SK-N-SH (cell line): ENCODE measurements around the gene IFT27.

Experiments used
- CHD2 ChIP-seq: fragments of 150-350 bp; IDR thresholded peaks from 2 replicates; pipeline ENCODE4 v1.6.1; 2018; ENCODE audit warnings: low read length; ENCODE audit not compliant: partially characterized antibody
- EP300 ChIP-seq, 2 experiments: IDR thresholded peaks; 2 replicates each; pipeline versions ENCODE4 v1.4.0 to v1.6.1; 2012; ENCODE audit warnings: borderline replicate concordance in 1 of 2, low read depth in 1 of 2, low read length in 1 of 2
- POLR2AphosphoS5 ChIP-seq: IDR thresholded peaks from 2 replicates; pipeline ENCODE4 v1.6.1; 2012; ENCODE audit warnings: low read depth, low read length
- RFX5 ChIP-seq: IDR thresholded peaks from 2 replicates; pipeline ENCODE4 v1.6.1; 2012; ENCODE audit warnings: mild to moderate bottlenecking, improper control_type of control experiment, low read length
- RXRA ChIP-seq: IDR thresholded peaks from 2 replicates; pipeline ENCODE4 v1.4.0; 2012; ENCODE audit warnings: low read depth, mild to moderate bottlenecking, borderline replicate concordance
- SMC3 ChIP-seq: IDR thresholded peaks from 2 replicates; pipeline ENCODE4 v1.6.1; 2012; ENCODE audit warnings: low read depth, low read length, improper control_type of control experiment
- TAF1 ChIP-seq: IDR thresholded peaks from 2 replicates; pipeline ENCODE4 v1.6.1; 2012; ENCODE audit warnings: low read depth, mild to moderate bottlenecking, low read length, moderate library complexity, borderline replicate concordance
- YY1 ChIP-seq: IDR thresholded peaks from 2 replicates; pipeline ENCODE4 v1.4.0; 2012; ENCODE audit warnings: low read depth, mild to moderate bottlenecking
- TF ChIP-seq, protein P1 (sequence below): IDR thresholded peaks from 2 replicates; pipeline ENCODE4 v1.4.0; 2012; ENCODE audit warnings: low read depth, borderline replicate concordance
- TF ChIP-seq, protein P2 (sequence below): fragments of 200-600 bp; sonication (generic); IDR thresholded peaks from 2 replicates; pipeline ENCODE4 v1.6.1; 2017; ENCODE audit warnings: antibody characterized with exemption, mild to moderate bottlenecking, moderate library complexity
- TF ChIP-seq, protein P3 (sequence below): fragments of 150-350 bp; IDR thresholded peaks from 2 replicates; pipeline ENCODE4 v1.6.1; 2017; ENCODE audit warnings: antibody characterized with exemption, low read length, low read depth, borderline replicate concordance
- TF ChIP-seq, protein P4 (sequence below): IDR thresholded peaks from 2 replicates; pipeline ENCODE4 v1.6.1; 2012; ENCODE audit warnings: mild to moderate bottlenecking, low read depth, low read length, moderate library complexity

DNA sequence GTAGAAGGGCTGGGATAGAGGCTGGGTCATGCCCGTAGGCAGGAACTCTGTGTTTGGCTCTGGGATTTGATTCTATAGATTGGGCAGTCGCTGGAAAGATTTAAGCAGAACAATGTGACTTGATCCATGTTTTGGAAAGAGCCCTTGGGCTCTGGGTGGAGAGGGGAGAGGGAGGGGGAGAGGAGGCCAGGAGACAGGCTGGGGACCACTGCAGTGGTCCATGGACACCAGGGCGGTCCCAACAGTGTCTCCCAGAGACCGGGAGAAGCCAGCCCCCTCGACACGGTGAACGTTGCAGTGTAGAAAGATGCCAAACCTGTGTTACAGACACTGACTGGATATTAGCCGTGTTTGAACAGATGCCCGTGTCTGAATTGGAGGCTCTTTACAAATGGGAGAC lies 21.5 kb upstream of the IFT27 start:
- TF ChIP-seq, protein P1, sequence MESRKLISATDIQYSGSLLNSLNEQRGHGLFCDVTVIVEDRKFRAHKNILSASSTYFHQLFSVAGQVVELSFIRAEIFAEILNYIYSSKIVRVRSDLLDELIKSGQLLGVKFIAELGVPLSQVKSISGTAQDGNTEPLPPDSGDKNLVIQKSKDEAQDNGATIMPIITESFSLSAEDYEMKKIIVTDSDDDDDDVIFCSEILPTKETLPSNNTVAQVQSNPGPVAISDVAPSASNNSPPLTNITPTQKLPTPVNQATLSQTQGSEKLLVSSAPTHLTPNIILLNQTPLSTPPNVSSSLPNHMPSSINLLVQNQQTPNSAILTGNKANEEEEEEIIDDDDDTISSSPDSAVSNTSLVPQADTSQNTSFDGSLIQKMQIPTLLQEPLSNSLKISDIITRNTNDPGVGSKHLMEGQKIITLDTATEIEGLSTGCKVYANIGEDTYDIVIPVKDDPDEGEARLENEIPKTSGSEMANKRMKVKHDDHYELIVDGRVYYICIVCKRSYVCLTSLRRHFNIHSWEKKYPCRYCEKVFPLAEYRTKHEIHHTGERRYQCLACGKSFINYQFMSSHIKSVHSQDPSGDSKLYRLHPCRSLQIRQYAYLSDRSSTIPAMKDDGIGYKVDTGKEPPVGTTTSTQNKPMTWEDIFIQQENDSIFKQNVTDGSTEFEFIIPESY, result no peak
- TF ChIP-seq, protein P2, sequence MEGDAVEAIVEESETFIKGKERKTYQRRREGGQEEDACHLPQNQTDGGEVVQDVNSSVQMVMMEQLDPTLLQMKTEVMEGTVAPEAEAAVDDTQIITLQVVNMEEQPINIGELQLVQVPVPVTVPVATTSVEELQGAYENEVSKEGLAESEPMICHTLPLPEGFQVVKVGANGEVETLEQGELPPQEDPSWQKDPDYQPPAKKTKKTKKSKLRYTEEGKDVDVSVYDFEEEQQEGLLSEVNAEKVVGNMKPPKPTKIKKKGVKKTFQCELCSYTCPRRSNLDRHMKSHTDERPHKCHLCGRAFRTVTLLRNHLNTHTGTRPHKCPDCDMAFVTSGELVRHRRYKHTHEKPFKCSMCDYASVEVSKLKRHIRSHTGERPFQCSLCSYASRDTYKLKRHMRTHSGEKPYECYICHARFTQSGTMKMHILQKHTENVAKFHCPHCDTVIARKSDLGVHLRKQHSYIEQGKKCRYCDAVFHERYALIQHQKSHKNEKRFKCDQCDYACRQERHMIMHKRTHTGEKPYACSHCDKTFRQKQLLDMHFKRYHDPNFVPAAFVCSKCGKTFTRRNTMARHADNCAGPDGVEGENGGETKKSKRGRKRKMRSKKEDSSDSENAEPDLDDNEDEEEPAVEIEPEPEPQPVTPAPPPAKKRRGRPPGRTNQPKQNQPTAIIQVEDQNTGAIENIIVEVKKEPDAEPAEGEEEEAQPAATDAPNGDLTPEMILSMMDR, result no peak
- TF ChIP-seq RFX5 (no peak), YY1 (no peak), POLR2AphosphoS5 (no peak), SMC3 (no peak), CHD2 (no peak), EP300 (IDR thresholded peaks at IDR 0.05; ENCODE audit: borderline replicate concordance in 1 of 2, low read depth in 1 of 2, low read length in 1 of 2) (no peak), RXRA (no peak), TAF1 (no peak)
- TF ChIP-seq, protein P3, sequence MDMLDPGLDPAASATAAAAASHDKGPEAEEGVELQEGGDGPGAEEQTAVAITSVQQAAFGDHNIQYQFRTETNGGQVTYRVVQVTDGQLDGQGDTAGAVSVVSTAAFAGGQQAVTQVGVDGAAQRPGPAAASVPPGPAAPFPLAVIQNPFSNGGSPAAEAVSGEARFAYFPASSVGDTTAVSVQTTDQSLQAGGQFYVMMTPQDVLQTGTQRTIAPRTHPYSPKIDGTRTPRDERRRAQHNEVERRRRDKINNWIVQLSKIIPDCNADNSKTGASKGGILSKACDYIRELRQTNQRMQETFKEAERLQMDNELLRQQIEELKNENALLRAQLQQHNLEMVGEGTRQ, result no peak
- TF ChIP-seq, protein P4, sequence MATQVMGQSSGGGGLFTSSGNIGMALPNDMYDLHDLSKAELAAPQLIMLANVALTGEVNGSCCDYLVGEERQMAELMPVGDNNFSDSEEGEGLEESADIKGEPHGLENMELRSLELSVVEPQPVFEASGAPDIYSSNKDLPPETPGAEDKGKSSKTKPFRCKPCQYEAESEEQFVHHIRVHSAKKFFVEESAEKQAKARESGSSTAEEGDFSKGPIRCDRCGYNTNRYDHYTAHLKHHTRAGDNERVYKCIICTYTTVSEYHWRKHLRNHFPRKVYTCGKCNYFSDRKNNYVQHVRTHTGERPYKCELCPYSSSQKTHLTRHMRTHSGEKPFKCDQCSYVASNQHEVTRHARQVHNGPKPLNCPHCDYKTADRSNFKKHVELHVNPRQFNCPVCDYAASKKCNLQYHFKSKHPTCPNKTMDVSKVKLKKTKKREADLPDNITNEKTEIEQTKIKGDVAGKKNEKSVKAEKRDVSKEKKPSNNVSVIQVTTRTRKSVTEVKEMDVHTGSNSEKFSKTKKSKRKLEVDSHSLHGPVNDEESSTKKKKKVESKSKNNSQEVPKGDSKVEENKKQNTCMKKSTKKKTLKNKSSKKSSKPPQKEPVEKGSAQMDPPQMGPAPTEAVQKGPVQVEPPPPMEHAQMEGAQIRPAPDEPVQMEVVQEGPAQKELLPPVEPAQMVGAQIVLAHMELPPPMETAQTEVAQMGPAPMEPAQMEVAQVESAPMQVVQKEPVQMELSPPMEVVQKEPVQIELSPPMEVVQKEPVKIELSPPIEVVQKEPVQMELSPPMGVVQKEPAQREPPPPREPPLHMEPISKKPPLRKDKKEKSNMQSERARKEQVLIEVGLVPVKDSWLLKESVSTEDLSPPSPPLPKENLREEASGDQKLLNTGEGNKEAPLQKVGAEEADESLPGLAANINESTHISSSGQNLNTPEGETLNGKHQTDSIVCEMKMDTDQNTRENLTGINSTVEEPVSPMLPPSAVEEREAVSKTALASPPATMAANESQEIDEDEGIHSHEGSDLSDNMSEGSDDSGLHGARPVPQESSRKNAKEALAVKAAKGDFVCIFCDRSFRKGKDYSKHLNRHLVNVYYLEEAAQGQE, result no peak
